ENCODE measurements around the gene PYM1. TPM values are rescaled to one million over a fixed set of nuclear protein-coding genes. Genes with fewer than 3 reads are reported as not detected.
A peak's percentile ranks its signal among the peaks of the same experiment; 100 is the strongest.

Gene PYM1
- total and polyA plus RNA-seq, 2 of the 4 experiments (the other 2 are of a cell fraction), result 26.5 to 27.8 TPM

DNA sequence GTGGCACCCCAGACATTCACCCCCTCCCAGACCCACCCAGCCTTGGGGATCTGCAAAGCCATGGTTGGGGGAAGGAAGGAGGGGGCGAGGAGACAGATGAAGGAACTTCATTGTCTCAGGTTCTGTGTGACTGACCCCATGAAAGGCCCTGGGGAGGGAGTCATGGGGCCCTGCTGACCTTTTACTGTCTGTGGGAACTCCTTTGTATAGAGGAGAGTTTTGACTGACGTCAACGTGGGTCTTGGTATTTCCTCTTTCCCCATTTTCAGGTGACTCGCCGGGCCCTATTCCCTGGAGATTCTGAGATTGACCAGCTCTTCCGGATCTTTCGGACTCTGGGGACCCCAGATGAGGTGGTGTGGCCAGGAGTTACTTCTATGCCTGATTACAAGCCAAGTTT lies 43.1 kb upstream of the PYM1 start:
- H2AK9ac ChIP-seq (replicated peaks; ENCODE audit: low read depth, low read length, poor library complexity), result peak overlapping the region; percentile 85
- ChIA-PET POLR2A (ENCODE audit: unreplicated experiment) (no interaction called here), CTCF (no interaction called here)
- 0 out of 2 replicates have a peak overlapping the region, but pooled peaks have one; percentile 29 for H2BK20ac ChIP-seq (ENCODE audit: low read depth, low read length)
- peak overlapping the region; percentile 61 to 77; a peak in 2 of 4 replicates for H4K8ac ChIP-seq (ENCODE audit: low read depth in 2 of 2, low read length in 2 of 2)
- peak; percentile 85 for DNase-seq
- H3K56ac ChIP-seq (ENCODE audit: extremely low read depth, insufficient read depth, low read length), result no peak overlapping the region
- H3K4ac ChIP-seq (ENCODE audit: low read depth, low read length), result peak overlapping the region; percentile 91
- dilution Hi-C loops (cut with HindIII; ENCODE audit: low sequenced_read_pairs, unreplicated experiment) (no loop called here), in situ Hi-C loops (cut with MboI; ENCODE audit: low sequenced_read_pairs) (no loop called here), intact Hi-C loops (cut with micrococcal nuclease) (no loop called here)
- peak overlapping the region; percentile 7; the same call in 1 of the 2 replicates for H3K18ac ChIP-seq (ENCODE audit: low read depth, low read length)
- H3K4me2 ChIP-seq (ENCODE audit: low read depth, low read length), result no peak overlapping the region
- no peak overlapping the region for H3K14ac ChIP-seq (replicated peaks; ENCODE audit: low read depth, low read length)
- no peaks in the 10 kb centered on the region for H3K27me3 ChIP-seq (ENCODE audit: control insufficient read depth, insufficient read depth, low read length)
- no peak for ATAC-seq (ENCODE audit: low read depth)
- no peak overlapping the region for H3K23ac ChIP-seq (ENCODE audit: low read depth, low read length)
- peaks cover 10% of the 10 kb centered on the region; the same call in 1 of the 2 replicates for H3K9me1 ChIP-seq (ENCODE audit: insufficient read depth, low read length)
- H3K4me1 ChIP-seq (ENCODE audit: control insufficient read depth, insufficient read depth, low read length), result peaks cover 13% of the 10 kb centered on the region
- peak overlapping the region; percentile 64; the same call in 1 of the 2 replicates for H2BK120ac ChIP-seq (ENCODE audit: low read depth, low read length)
- peaks cover 10 to 66% of the 10 kb centered on the region in 2 experiments; a peak in 3 of 4 replicates for H3K79me1 ChIP-seq (ENCODE audit: low read depth in 1 of 2, low read length in 2 of 2)
- no peak overlapping the region; the same call in 1 of the 2 replicates for H4K91ac ChIP-seq (ENCODE audit: insufficient read depth, low read depth, low read length)
- TF ChIP-seq MXI1 (IDR thresholded peaks at IDR 0.05; ENCODE audit: borderline replicate concordance, low read depth, low read length) (no peak), RCOR1 (IDR thresholded peaks at IDR 0.05; ENCODE audit: insufficient replicate concordance, low read length) (no peak), BHLHE40 (IDR thresholded peaks at IDR 0.05; ENCODE audit: low read depth, low read length) (no peak), FOS (IDR thresholded peaks at IDR 0.05; ENCODE audit: low read depth, low read length) (0 out of 2 replicates have a peak, but pooled peaks have one; percentile 58), POLR2A (IDR thresholded peaks at IDR 0.05; ENCODE audit: low read depth, low read length) (peak; percentile 52; the same call in 1 of the 2 replicates), RAD21 (IDR thresholded peaks at IDR 0.05; ENCODE audit: low read length) (no peak), MAZ (IDR thresholded peaks at IDR 0.05; ENCODE audit: borderline replicate concordance, low read depth, low read length) (peak; percentile 56), CEBPB (IDR thresholded peaks at IDR 0.05; ENCODE audit: low read depth, low read length) (peak; percentile 53)
- TF ChIP-seq, protein P1, sequence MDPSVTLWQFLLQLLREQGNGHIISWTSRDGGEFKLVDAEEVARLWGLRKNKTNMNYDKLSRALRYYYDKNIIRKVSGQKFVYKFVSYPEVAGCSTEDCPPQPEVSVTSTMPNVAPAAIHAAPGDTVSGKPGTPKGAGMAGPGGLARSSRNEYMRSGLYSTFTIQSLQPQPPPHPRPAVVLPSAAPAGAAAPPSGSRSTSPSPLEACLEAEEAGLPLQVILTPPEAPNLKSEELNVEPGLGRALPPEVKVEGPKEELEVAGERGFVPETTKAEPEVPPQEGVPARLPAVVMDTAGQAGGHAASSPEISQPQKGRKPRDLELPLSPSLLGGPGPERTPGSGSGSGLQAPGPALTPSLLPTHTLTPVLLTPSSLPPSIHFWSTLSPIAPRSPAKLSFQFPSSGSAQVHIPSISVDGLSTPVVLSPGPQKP (IDR thresholded peaks at IDR 0.05; ENCODE audit: borderline replicate concordance, low read depth, low read length), result no peak
- TF ChIP-seq, protein P2, sequence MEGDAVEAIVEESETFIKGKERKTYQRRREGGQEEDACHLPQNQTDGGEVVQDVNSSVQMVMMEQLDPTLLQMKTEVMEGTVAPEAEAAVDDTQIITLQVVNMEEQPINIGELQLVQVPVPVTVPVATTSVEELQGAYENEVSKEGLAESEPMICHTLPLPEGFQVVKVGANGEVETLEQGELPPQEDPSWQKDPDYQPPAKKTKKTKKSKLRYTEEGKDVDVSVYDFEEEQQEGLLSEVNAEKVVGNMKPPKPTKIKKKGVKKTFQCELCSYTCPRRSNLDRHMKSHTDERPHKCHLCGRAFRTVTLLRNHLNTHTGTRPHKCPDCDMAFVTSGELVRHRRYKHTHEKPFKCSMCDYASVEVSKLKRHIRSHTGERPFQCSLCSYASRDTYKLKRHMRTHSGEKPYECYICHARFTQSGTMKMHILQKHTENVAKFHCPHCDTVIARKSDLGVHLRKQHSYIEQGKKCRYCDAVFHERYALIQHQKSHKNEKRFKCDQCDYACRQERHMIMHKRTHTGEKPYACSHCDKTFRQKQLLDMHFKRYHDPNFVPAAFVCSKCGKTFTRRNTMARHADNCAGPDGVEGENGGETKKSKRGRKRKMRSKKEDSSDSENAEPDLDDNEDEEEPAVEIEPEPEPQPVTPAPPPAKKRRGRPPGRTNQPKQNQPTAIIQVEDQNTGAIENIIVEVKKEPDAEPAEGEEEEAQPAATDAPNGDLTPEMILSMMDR (conservative IDR thresholded peaks at IDR 0.05; ENCODE audit: low read depth, low read length), result no peak
- H3K9ac ChIP-seq (ENCODE audit: low read depth, low read length), result no peak overlapping the region; the same call in 1 of the 2 replicates
- no TSS peak for BruUV-seq (replicated peaks)
- H2AK5ac ChIP-seq (ENCODE audit: low read depth, low read length), result peak overlapping the region; percentile 96; the same call in 1 of the 2 replicates
- no peaks in the 10 kb centered on the region for H3K9me3 ChIP-seq (ENCODE audit: control insufficient read depth, insufficient read depth, low read length)
- peak overlapping the region; percentile 68 for H3K27ac ChIP-seq (ENCODE audit: insufficient read depth, low read length)
- peaks cover 5% of the 10 kb centered on the region; the same call in 1 of the 2 replicates for H4K20me1 ChIP-seq (ENCODE audit: insufficient read depth, low read length)
- WGBS, 2 experiments (ENCODE audit: extremely low coverage in 2 of 2, insufficient read length in 1 of 2), result no CpG with 5 or more reads among the region's 7 CpGs
- H3K36me3 ChIP-seq (ENCODE audit: control insufficient read depth, insufficient read depth, low read length), result peaks cover 5% of the 10 kb centered on the region
- no peak overlapping the region for H2BK15ac ChIP-seq (ENCODE audit: low read depth, low read length)
- no peak overlapping the region for H2AFZ ChIP-seq (replicated peaks; ENCODE audit: low read length, poor library complexity)
- H4K5ac ChIP-seq (ENCODE audit: low read depth, low read length), result no peak overlapping the region
- H2BK5ac ChIP-seq (ENCODE audit: low read depth, low read length, poor library complexity, severe bottlenecking), result peak overlapping the region; percentile 93
- no peak overlapping the region for H3K4me3 ChIP-seq (ENCODE audit: insufficient read depth, low read depth, low read length)

Data from IMR-90 (cell line).